ENCODE results near the gene STXBP2. TPM values are rescaled to one million over a fixed set of nuclear protein-coding genes. Genes with fewer than 3 reads are reported as not detected.
A peak's percentile ranks its signal among the peaks of the same experiment; 100 is the strongest.

STXBP2 gene
- total and polyA plus RNA-seq, 8 donors, result 32.5 to 277 (median 41.7) TPM

DNA sequence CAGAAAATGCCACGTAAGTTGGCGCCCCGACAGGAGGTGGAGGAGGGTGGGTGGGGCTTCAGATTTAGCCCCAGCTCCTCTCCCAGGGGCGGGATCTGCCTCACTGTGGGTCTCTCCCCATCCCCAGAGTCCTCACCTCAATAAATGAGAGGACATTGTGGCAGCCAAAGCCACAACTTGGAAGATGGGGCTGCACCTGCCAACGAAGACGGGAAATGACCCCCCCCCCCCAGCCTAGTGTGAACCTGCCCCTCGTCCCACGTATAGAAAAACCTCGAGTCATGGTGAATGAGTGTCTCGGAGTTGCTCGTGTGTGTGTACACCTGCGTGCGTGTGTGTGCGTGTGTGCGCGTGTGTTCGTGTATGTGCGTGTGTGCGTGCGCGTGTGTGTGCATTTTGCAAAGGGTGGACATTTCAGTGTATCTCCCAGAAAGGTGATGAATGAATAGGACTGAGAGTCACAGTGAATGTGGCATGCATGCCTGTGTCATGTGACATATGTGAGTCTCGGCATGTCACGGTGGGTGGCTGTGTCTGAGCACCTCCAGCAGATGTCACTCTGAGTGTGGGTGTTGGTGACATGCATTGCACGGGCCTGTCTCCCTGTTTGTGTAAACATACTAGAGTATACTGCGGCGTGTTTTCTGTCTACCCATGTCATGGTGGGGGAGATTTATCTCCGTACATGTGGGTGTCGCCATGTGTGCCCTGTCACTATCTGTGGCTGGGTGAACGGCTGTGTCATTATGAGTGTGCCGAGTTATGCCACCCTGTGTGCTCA, 42.3 kb downstream of the STXBP2 start:
- H3K4me1 ChIP-seq, result peaks cover 0 to 44% of the 10 kb centered on the region in 2 donors
- TF ChIP-seq, protein P1, sequence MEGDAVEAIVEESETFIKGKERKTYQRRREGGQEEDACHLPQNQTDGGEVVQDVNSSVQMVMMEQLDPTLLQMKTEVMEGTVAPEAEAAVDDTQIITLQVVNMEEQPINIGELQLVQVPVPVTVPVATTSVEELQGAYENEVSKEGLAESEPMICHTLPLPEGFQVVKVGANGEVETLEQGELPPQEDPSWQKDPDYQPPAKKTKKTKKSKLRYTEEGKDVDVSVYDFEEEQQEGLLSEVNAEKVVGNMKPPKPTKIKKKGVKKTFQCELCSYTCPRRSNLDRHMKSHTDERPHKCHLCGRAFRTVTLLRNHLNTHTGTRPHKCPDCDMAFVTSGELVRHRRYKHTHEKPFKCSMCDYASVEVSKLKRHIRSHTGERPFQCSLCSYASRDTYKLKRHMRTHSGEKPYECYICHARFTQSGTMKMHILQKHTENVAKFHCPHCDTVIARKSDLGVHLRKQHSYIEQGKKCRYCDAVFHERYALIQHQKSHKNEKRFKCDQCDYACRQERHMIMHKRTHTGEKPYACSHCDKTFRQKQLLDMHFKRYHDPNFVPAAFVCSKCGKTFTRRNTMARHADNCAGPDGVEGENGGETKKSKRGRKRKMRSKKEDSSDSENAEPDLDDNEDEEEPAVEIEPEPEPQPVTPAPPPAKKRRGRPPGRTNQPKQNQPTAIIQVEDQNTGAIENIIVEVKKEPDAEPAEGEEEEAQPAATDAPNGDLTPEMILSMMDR (IDR thresholded peaks at IDR 0.05), result peak in 1 of 2 donors; percentile 25
- no peak for DNase-seq
- H3K4me3 ChIP-seq, result peak overlapping the region in 1 of 2 donors; percentile 96
- H3K27me3 ChIP-seq, result peaks cover 0 to 33% of the 10 kb centered on the region in 2 donors
- peaks cover 0 to 32% of the 10 kb centered on the region in 2 donors for H3K36me3 ChIP-seq
- no peaks in the 10 kb centered on the region for H3K9me3 ChIP-seq
- no peak for ATAC-seq
- peak overlapping the region in 1 of 2 donors; percentile 98 for H3K27ac ChIP-seq
- intact Hi-C loops (cut with DNase I), result no loop called here

- peak overlapping the region; percentile 65 to 98 for H3K27ac ChIP-seq
- intact Hi-C loops (cut with DNase I), result loop anchor here in 1 of 2 donors (10.0 kb wide), 1 partner anchor 115 kb away; no protein-coding TSS in a partner anchor
- H3K36me3 ChIP-seq, result peaks cover 0 to 41% of the 10 kb centered on the region in 2 donors
- ATAC-seq, result no peak
- peaks cover 0 to 39% of the 10 kb centered on the region in 2 donors for H3K4me1 ChIP-seq
- TF ChIP-seq, protein P1 (IDR thresholded peaks at IDR 0.05), result no peak
- no peaks in the 10 kb centered on the region for H3K9me3 ChIP-seq
- H3K4me3 ChIP-seq, result peak overlapping the region; percentile 85 to 96
- H3K27me3 ChIP-seq, result peaks cover 0 to 33% of the 10 kb centered on the region in 2 donors
- DNase-seq, result no peak
Observed at GRCh38 chr19:7679771-7680605, 43.1 kb downstream of the STXBP2 start.

GRCh38 chr19:7680606-7681339, 43.9 kb downstream of the STXBP2 start, which contains the start of gene TRAPPC5:
Gene TRAPPC5 (plus strand): TSS chr19:7680833. CDS start chr19:7682254, 1,421 bp downstream.
- H3K36me3 ChIP-seq, result peaks cover 0 to 44% of the 10 kb centered on the region in 2 donors
- peaks cover 0 to 33% of the 10 kb centered on the region in 2 donors for H3K27me3 ChIP-seq
- peak; percentile 94 for ATAC-seq
- peak; percentile 84 to 98 (median 91) for DNase-seq
- peak within 1 kb of the TSS; percentile 85 to 96 for H3K4me3 ChIP-seq
- H3K27ac ChIP-seq, result peak within 1 kb of the TSS; percentile 65 to 98
- H3K9me3 ChIP-seq, result no peaks in the 10 kb centered on the region
- intact Hi-C loops (cut with DNase I), result loop anchor here in 1 of 2 donors (10.0 kb wide), 1 partner anchor 114 kb away; no protein-coding TSS in a partner anchor
- TF ChIP-seq, protein P1 (IDR thresholded peaks at IDR 0.05), result peak; percentile 97 to 100
- peaks cover 0 to 31% of the 10 kb centered on the region in 2 donors for H3K4me1 ChIP-seq

DNA sequence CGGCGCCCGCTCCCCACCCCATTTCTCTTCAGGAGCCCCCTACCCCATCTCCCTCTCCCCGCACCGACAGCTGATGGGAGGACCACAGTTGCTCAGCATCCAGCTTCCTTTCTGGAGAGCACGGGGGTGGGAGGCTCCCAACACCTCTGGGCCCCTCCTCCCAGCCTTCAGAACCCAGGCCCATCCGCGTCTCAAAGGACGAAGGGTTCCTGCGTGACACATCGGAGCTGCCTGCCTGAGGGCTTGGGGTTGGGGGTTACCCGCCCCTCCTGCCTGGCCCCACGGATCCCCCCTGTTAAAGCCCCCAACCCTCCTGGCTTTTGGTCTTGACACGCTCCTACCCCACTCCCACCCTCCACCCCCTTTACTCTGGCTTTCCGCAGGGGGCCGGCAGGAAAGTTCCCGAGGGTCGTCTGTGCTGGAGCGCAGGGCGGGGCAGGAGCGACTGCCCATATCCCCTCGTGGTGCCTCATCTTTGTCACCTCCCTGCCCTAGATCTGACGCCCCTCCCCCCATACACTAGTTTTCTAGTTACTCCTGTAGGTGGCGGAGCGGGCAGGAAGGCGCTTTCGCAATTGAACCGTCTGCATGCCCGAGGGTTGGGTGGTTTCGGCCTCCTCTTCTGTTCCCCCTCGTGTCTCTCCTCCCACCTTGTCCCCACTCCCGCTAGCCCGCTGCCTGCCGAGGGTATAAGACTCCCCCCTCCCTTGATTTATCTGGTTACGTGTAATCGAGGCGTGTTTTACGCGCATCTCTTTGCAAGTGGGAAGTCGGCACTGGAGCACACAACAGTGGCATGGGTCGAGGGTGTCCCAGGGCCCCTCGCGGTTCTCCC, 44.6 kb downstream of the STXBP2 start:
- peak overlapping the region; percentile 65 to 98 for H3K27ac ChIP-seq
- peaks cover 0 to 30% of the 10 kb centered on the region in 2 donors for H3K4me1 ChIP-seq
- no peaks in the 10 kb centered on the region for H3K9me3 ChIP-seq
- peak; percentile 78 for ATAC-seq
- peak; percentile 68 to 93 (median 88) for DNase-seq
- intact Hi-C loops (cut with DNase I), result loop anchor here in 1 of 2 donors (10.0 kb wide), 1 partner anchor 113 kb away; no protein-coding TSS in a partner anchor
- H3K27me3 ChIP-seq, result peaks cover 0 to 28% of the 10 kb centered on the region in 2 donors
- peak overlapping the region; percentile 85 to 96 for H3K4me3 ChIP-seq
- H3K36me3 ChIP-seq, result peaks cover 0 to 44% of the 10 kb centered on the region in 2 donors
- TF ChIP-seq, protein P1 (IDR thresholded peaks at IDR 0.05), result peak; percentile 13 to 44
